ENCODE data around the gene UACA. TPM values are rescaled to one million over a fixed set of nuclear protein-coding genes. Genes with fewer than 3 reads are reported as not detected.

The UACA gene
- total and polyA plus RNA-seq, 2 donors (not counting 3 experiments of a cell fraction or from before 2014, with no cell fraction given), result 167 to 292 TPM

DNA sequence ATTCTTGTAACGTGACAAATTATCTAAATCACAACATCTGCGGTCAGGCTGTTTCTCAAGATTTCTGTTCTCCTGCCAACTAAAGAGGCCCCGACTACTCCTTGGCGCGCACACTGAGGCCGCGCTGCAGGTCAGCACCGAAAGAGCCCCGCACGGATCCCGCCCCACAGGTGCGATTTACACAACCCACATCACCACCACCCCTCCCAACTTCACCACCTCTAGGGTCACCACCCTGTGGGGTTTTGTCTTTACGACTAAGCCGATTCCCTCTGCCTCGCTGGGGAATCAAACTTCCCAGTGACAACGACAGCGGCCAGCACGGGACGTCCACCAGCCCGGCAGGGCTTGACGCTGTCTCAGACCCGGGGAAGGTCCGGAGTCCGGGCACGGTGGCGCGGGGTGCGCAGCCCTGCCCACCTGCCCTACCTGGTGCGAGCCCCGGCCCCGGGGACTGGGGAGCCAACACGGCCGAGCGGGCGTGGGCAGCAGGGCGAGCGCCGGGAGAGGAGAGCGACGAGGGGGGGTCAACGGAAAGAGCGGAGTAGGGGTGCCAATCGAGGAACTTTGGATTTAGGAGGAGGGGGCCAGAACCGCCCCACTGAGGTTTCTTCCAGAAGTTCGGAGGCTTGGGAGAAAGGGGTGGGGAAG lies 764 bp downstream of the UACA start:
- TF ChIP-seq FOS (IDR thresholded peaks at IDR 0.05; ENCODE audit: borderline replicate concordance, insufficient read depth, low read length) (no peak), GATA2 (IDR thresholded peaks at IDR 0.05; ENCODE audit: insufficient read depth, insufficient read length, low read depth, low read length) (peak; percentile 10), EZH2 (IDR thresholded peaks at IDR 0.05; ENCODE audit: borderline replicate concordance, low read depth, low read length, severe bottlenecking) (no peak), POLR2AphosphoS5 (IDR thresholded peaks at IDR 0.05; ENCODE audit: insufficient read depth, low read depth, low read length) (no peak)
- TF ChIP-seq, protein P1, sequence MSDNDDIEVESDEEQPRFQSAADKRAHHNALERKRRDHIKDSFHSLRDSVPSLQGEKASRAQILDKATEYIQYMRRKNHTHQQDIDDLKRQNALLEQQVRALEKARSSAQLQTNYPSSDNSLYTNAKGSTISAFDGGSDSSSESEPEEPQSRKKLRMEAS (IDR thresholded peaks at IDR 0.05; ENCODE audit: insufficient read depth, insufficient read length), result no peak
- TSS peak; percentile 48 for BruUV-seq (replicated peaks)
- POLR2A ChIA-PET, result interaction anchor here (1.9 kb wide), 1 partner anchor 38 kb away, joined by 6 read pairs; no protein-coding TSS in a partner anchor

More for the DNA sequence above, 764 bp downstream of the UACA start:
- H3K27ac ChIP-seq (ENCODE audit: insufficient read depth, low read depth, low read length), result peak overlapping the region; percentile 83
- CTCF ChIA-PET, result interaction anchor here (1.0 to 3.3 kb wide), 8 partner anchors 13 to 83 kb away, joined by 4 to 39 read pairs (median 9); no protein-coding TSS in a partner anchor
- H3K4me1 ChIP-seq (ENCODE audit: control insufficient read depth, extremely low read depth, insufficient read depth, low read length), result peaks cover 32% of the 10 kb centered on the region
- no peaks in the 10 kb centered on the region for H3K36me3 ChIP-seq (ENCODE audit: control insufficient read depth in 2 of 2, extremely low read depth in 1 of 2, insufficient read depth in 2 of 2, low read length in 2 of 2)
- H3K9me3 ChIP-seq (replicated peaks; ENCODE audit: control insufficient read depth, insufficient read depth, low read length), result no peaks in the 10 kb centered on the region
- H2AFZ ChIP-seq (ENCODE audit: low read depth, low read length), result peak overlapping the region; percentile 85
- peak overlapping the region; percentile 98 for H3K4me2 ChIP-seq (ENCODE audit: insufficient read depth, low read length)
- peaks cover 3% of the 10 kb centered on the region for H4K20me1 ChIP-seq (replicated peaks; ENCODE audit: control insufficient read depth, extremely low read depth, insufficient read depth, low read length)
- H3K4me3 ChIP-seq (replicated peaks in 1 of 3; ENCODE audit: insufficient read depth in 1 of 3, low read depth in 1 of 3, low read length in 3 of 3), result peak overlapping the region; percentile 71 to 90 (median 89)
- H3K9me1 ChIP-seq (replicated peaks; ENCODE audit: control insufficient read depth, extremely low read depth, insufficient read depth, low read length), result no peaks in the 10 kb centered on the region
- dilution Hi-C loops (cut with MboI; ENCODE audit: extremely low pct_ligation_motif_present, low sequenced_read_pairs) (no loop called here), intact Hi-C loops (cut with micrococcal nuclease) (loop anchor here (1.0 to 2.0 kb wide), 7 partner anchors 21 to 664 kb away; partner anchors contain the start of genes LRRC49 and THAP10)
- peaks cover 53% of the 10 kb centered on the region for H3K79me2 ChIP-seq (ENCODE audit: control insufficient read depth, insufficient read depth, low read length)
- no peaks in the 10 kb centered on the region for H3K27me3 ChIP-seq (ENCODE audit: control insufficient read depth in 2 of 2, insufficient read depth in 2 of 2, low read length in 2 of 2)
- peak overlapping the region; percentile 95 for H3K9ac ChIP-seq (replicated peaks; ENCODE audit: extremely low read depth, insufficient read depth, low read length)
- FAIRE-seq (no peak), DNase-seq (ENCODE audit: low read depth, low spot score) (peak; percentile 59)
